ENCODE results near the gene XPNPEP3.
A peak's percentile ranks its signal among the peaks of the same experiment; 100 is the strongest.

DNA sequence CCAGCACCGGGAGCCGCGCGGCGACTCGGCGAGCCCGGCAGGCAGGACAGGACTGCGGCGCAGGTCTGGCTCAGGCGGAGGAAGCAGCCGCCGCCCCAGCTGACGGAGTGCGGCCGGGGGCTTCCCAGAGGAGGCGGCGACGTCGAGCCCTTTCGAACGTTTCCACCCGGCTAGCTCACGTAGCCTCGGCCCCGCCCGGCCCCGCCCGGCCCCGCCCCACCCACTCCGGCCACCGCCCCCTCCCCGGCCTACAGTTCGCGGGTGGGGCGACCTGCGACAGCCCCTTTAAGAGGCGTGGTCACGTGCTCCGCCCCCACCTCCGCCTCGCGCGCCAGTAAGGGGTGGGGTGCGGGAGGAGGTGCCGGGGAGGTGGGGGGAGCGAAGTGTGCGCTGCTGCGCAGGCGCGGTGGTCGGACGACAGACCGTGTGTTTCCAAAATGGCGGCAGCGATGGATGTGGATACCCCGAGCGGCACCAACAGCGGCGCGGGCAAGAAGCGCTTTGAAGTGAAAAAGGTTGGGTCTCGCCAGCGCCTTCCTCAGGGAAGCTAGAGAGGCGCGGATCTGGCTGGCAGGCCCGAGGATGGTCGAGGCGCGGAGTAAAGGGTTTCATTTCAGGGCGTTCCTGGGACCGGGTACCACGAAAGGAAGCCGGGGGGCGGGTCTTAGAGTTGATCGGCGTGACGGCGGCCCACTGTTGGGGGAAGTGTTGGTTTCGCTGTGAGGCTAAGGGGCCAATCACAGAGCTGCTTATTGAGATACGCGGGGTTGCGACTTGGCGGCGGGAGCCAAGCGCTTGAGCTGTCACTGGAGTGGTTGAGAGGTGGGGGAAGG is 94.2 kb downstream of the XPNPEP3 start, which contains the start of gene RBX1:
- TF ChIP-seq, protein P1, sequence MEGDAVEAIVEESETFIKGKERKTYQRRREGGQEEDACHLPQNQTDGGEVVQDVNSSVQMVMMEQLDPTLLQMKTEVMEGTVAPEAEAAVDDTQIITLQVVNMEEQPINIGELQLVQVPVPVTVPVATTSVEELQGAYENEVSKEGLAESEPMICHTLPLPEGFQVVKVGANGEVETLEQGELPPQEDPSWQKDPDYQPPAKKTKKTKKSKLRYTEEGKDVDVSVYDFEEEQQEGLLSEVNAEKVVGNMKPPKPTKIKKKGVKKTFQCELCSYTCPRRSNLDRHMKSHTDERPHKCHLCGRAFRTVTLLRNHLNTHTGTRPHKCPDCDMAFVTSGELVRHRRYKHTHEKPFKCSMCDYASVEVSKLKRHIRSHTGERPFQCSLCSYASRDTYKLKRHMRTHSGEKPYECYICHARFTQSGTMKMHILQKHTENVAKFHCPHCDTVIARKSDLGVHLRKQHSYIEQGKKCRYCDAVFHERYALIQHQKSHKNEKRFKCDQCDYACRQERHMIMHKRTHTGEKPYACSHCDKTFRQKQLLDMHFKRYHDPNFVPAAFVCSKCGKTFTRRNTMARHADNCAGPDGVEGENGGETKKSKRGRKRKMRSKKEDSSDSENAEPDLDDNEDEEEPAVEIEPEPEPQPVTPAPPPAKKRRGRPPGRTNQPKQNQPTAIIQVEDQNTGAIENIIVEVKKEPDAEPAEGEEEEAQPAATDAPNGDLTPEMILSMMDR (IDR thresholded peaks at IDR 0.05), result no peak
- TF ChIP-seq POLR2AphosphoS5 (IDR thresholded peaks at IDR 0.05), result peak; percentile 86 to 93 (median 91)
